C4-2B (cell line): ENCODE data around the gene RPS6KB2.

ENCODE experiments used
- H3K27ac ChIP-seq: fragments of 450-650 bp; 2 replicates; pipeline ENCODE4 v1.5.1; 2017
- CTCF ChIP-seq: fragments of 450-650 bp; conservative IDR thresholded peaks from 2 replicates; pipeline ENCODE4 v1.5.1; 2017; ENCODE audit warnings: mild to moderate bottlenecking
- ZFX ChIP-seq: fragments of 450-650 bp; IDR thresholded peaks from 2 replicates; pipeline ENCODE4 v1.6.1; 2017

The RPS6KB2 gene

DNA sequence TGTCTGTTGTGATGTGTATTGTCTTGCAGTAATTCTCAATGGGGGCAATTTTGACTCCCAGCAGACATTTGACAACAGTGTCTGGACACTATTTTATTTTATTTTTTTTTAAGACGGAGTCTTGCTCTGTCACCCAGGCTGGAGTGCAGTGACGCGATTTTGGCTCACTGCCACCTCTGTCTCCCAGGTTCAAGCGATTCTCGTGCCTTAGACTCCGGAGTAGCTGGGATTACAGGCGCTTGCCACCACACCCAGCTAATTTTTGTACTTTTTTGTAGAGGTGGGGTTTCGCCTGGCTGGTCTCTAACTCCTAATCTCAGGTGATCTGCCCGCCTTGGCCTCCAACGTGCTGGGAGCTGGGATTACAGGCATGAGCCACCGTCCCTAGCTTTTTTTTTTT lies 1.4 kb downstream of the RPS6KB2 start:
- no peak for TF ChIP-seq CTCF
- H3K27ac ChIP-seq: peak overlapping the region; percentile 86

- no peak for TF ChIP-seq ZFX
- TF ChIP-seq CTCF: no peak
- H3K27ac ChIP-seq: no peak overlapping the region
Measured at GRCh38 chr11:67431346-67432249, 3.3 kb downstream of the RPS6KB2 start.

- TF ChIP-seq CTCF (no peak), ZFX (no peak)
- no peak overlapping the region for H3K27ac ChIP-seq
Measured at GRCh38 chr11:67432655-67433349, 4.5 kb downstream of the RPS6KB2 start.

DNA sequence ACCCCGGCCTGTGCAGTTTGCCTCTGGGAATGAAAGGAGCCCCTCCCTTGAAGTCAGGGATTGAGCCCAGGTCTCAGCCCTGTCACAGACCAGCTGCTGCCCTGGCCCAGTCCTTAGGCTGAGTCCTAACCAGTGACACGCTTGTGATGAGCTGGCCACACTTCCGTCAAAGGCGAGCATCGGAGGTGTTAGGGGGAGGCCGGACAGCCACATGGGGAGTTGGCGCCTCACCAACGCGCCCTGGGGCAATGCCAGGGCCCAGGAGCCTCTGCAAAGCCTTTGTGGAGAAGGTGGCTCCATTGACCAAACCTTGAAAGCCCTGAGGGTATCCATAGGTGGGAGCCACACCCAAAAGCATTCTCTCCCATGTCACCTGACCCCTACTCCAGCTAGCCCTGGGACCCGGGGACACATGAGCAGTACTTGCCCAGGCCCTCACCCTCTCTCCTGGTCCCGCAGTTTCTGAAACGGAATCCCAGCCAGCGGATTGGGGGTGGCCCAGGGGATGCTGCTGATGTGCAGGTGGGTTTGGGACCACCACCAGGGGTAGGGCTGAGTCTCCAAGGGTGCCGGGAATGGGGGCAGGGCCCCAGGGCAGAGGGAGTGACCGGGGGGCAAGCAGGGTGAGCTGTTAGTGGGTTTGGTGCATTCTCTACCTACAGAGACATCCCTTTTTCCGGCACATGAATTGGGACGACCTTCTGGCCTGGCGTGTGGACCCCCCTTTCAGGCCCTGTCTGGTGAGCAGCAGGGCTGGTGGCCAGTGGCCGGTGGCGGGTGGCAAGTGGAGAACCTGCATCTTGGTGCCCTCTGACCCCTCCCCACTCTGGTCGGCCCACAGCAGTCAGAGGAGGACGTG lies 5.5 kb downstream of the RPS6KB2 start:
- TF ChIP-seq ZFX: no peak
- no peak for TF ChIP-seq CTCF
- no peak overlapping the region for H3K27ac ChIP-seq

- H3K27ac ChIP-seq: no peak overlapping the region
- TF ChIP-seq CTCF: no peak
- no peak for TF ChIP-seq ZFX
Measured at GRCh38 chr11:67434395-67434881, 6.1 kb downstream of the RPS6KB2 start.

- H3K27ac ChIP-seq: no peak overlapping the region
- TF ChIP-seq ZFX: no peak
- no peak for TF ChIP-seq CTCF
Measured at GRCh38 chr11:67435031-67435726, 6.9 kb downstream of the RPS6KB2 start.
